H1 (cell line): ENCODE measurements around the gene RPS21. TPM values are rescaled to one million over a fixed set of nuclear protein-coding genes. Genes with fewer than 3 reads are reported as not detected.

ENCODE experiments used
- CTCF ChIA-PET: fragments of 300-600 bp; sonication (Branson Sonifier 250); formaldehyde crosslinking; loops from one replicate; lab custom pipeline; 2021; ENCODE audit not compliant: partially characterized antibody; lab: Charles Lee
- POLR2A ChIA-PET: fragments of 300-600 bp; sonication (Branson Sonifier 250); formaldehyde crosslinking; loops from one replicate; lab custom pipeline; 2021; ENCODE audit warnings: inconsistent platforms; ENCODE audit not compliant: partially characterized antibody; lab: Charles Lee
- DNase-seq, 2 experiments: peaks; one replicate each; pipeline versions ENCODE4 v3.0.0 to v3.0.0-alpha.2; 2010 to 2022; ENCODE audit warnings: low spot score in 2 of 2, low read depth in 1 of 2, mixed read lengths in 1 of 2
- FAIRE-seq: peaks from 2 replicates; lab custom pipeline; 2011; peaks lifted over from hg19 to GRCh38; lab: Jason Lieb, UNC
- H2AFZ ChIP-seq: 2 replicates; pipeline ENCODE4 v1.8.1; 2012; ENCODE audit warnings: low read length, inconsistent platforms
- H2AK5ac ChIP-seq: 2 replicates; pipeline ENCODE4 v1.6.1; 2013; ENCODE audit warnings: low read depth, low read length
- H2BK120ac ChIP-seq: replicated peaks from 2 replicates; pipeline ENCODE3; 2013; ENCODE audit warnings: low read depth, low read length, inconsistent platforms
- H2BK12ac ChIP-seq: 2 replicates; pipeline ENCODE4 v1.6.1; 2013; ENCODE audit warnings: low read depth, low read length
- H2BK15ac ChIP-seq: 2 replicates; pipeline ENCODE4 v1.6.1; 2013; ENCODE audit warnings: low read length
- H2BK20ac ChIP-seq: 2 replicates; pipeline ENCODE4 v1.6.1; 2013; ENCODE audit warnings: low read length
- H2BK5ac ChIP-seq: 2 replicates; pipeline ENCODE4 v1.6.1; 2013; ENCODE audit warnings: low read depth, low read length
- H3K14ac ChIP-seq: 2 replicates; pipeline ENCODE4 v1.6.1; 2013; ENCODE audit warnings: inconsistent platforms; ENCODE audit not compliant: insufficient read length
- H3K18ac ChIP-seq: 2 replicates; pipeline ENCODE4 v1.6.1; 2013; ENCODE audit warnings: low read length; ENCODE audit errors: extremely low read depth
- H3K23ac ChIP-seq: 2 replicates; pipeline ENCODE4 v1.6.1; 2013; ENCODE audit warnings: inconsistent platforms; ENCODE audit not compliant: insufficient read length
- H3K23me2 ChIP-seq: 2 replicates; pipeline ENCODE4 v1.6.1; 2013; ENCODE audit warnings: low read depth, low read length
- H3K27ac ChIP-seq: 2 replicates; pipeline ENCODE4 v1.6.1; 2011; ENCODE audit warnings: low read depth, low read length, inconsistent platforms
- H3K27me3 ChIP-seq, 4 experiments: replicated peaks in 1 of 4; 1 replicate in 1 of 4; 2 replicates in 3 of 4; pipeline versions ENCODE4 v1.6.1 to v1.8.1; 2011 to 2013; ENCODE audit warnings: low read length in 3 of 4, mild to moderate bottlenecking in 3 of 4, inconsistent platforms in 2 of 4, mixed read lengths in 2 of 4, moderate library complexity in 1 of 4; ENCODE audit not compliant: control insufficient read depth in 3 of 4, insufficient read depth in 3 of 4; ENCODE audit errors: extremely low read depth in 1 of 4
- H3K36me3 ChIP-seq, 4 experiments: 2 replicates each; pipeline versions ENCODE4 v1.6.1 to v1.8.1; 2011 to 2013; ENCODE audit warnings: mild to moderate bottlenecking in 4 of 4, low read length in 3 of 4, moderate library complexity in 2 of 4, control low read depth in 1 of 4, inconsistent platforms in 1 of 4; ENCODE audit not compliant: insufficient read depth in 4 of 4, control insufficient read depth in 2 of 4
- H3K4ac ChIP-seq: replicated peaks from 2 replicates; pipeline ENCODE3; 2013; ENCODE audit warnings: low read length, low read depth, mixed read lengths, inconsistent platforms; ENCODE audit not compliant: insufficient read length
- H3K4me1 ChIP-seq, 4 experiments: replicated peaks in 1 of 4; 1 replicate in 1 of 4; 2 replicates in 3 of 4; pipeline versions ENCODE4 v1.6.1 to v1.8.1; 2011 to 2013; ENCODE audit warnings: low read length in 3 of 4, inconsistent platforms in 2 of 4, mixed read lengths in 1 of 4; ENCODE audit not compliant: insufficient read depth in 4 of 4, control insufficient read depth in 3 of 4
- H3K4me2 ChIP-seq, 2 experiments: 2 replicates each; pipeline versions ENCODE4 v1.6.1 to v1.8.1; 2011 to 2013; ENCODE audit warnings: low read depth in 2 of 2, low read length in 2 of 2, control low read depth in 1 of 2, inconsistent platforms in 1 of 2, mild to moderate bottlenecking in 1 of 2; ENCODE audit not compliant: insufficient read depth in 1 of 2
- H3K4me3 ChIP-seq, 4 experiments: fragments of 200-600, 300-600 bp in 1 of 4; sonication (generic), shearing (Covaris generic), sonication (Bioruptor Twin) in 1 of 4; 2 replicates each; pipeline versions ENCODE4 v1.5.1 to v1.8.1; 2011 to 2016; ENCODE audit warnings: low read length in 4 of 4, low read depth in 3 of 4, control low read depth in 2 of 4, inconsistent platforms in 2 of 4, mild to moderate bottlenecking in 2 of 4, mixed read lengths in 1 of 4, moderate library complexity in 1 of 4; ENCODE audit not compliant: insufficient read depth in 2 of 4; ENCODE audit errors: extremely low read depth in 1 of 4
- H3K56ac ChIP-seq: replicated peaks from 2 replicates; pipeline ENCODE3; 2013; ENCODE audit warnings: low read depth, mild to moderate bottlenecking, mixed read lengths, low read length, inconsistent platforms; ENCODE audit not compliant: insufficient read length
- H3K79me1 ChIP-seq: 2 replicates; pipeline ENCODE4 v1.6.1; 2013; ENCODE audit warnings: low read depth, low read length, control low read depth
- H3K79me2 ChIP-seq, 2 experiments: 2 replicates each; pipeline versions ENCODE4 v1.6.1 to v1.8.1; 2012 to 2013; ENCODE audit warnings: low read length in 2 of 2, mild to moderate bottlenecking in 2 of 2, inconsistent platforms in 1 of 2; ENCODE audit not compliant: insufficient read depth in 2 of 2, control insufficient read depth in 1 of 2
- H3K9ac ChIP-seq, 4 experiments: replicated peaks in 1 of 4; 1 replicate in 1 of 4; 2 replicates in 3 of 4; pipeline versions ENCODE4 v1.6.1 to v1.8.1; 2011 to 2013; ENCODE audit warnings: low read depth in 3 of 4, low read length in 3 of 4, control low read depth in 2 of 4, mild to moderate bottlenecking in 2 of 4, moderate library complexity in 2 of 4, inconsistent platforms in 1 of 4; ENCODE audit errors: extremely low read depth in 1 of 4
- H3K9me3 ChIP-seq, 2 experiments: 2 replicates each; pipeline versions ENCODE4 v1.6.1 to v1.8.1; 2012 to 2013; ENCODE audit warnings: mild to moderate bottlenecking in 2 of 2, moderate library complexity in 2 of 2, control low read depth in 1 of 2, inconsistent platforms in 1 of 2, low read depth in 1 of 2, low read length in 1 of 2, mixed read lengths in 1 of 2; ENCODE audit not compliant: insufficient read depth in 2 of 2
- H4K20me1 ChIP-seq, 2 experiments: replicated peaks in 1 of 2; 2 replicates each; pipeline versions ENCODE3 to v1.8.1; 2011 to 2013; ENCODE audit warnings: inconsistent platforms in 2 of 2, low read length in 2 of 2, mild to moderate bottlenecking in 1 of 2; ENCODE audit not compliant: insufficient read depth in 2 of 2, control insufficient read depth in 1 of 2
- H4K5ac ChIP-seq: 2 replicates; pipeline ENCODE4 v1.6.1; 2013; ENCODE audit warnings: low read length, low read depth, mixed read lengths, inconsistent platforms; ENCODE audit not compliant: insufficient read length
- H4K8ac ChIP-seq: 2 replicates; pipeline ENCODE4 v1.8.0; 2013; ENCODE audit warnings: mild to moderate bottlenecking, moderate library complexity, low read length, inconsistent platforms; ENCODE audit not compliant: insufficient read depth; ENCODE audit errors: extremely low read depth
- H4K91ac ChIP-seq: replicated peaks from 2 replicates; pipeline ENCODE3; 2013; ENCODE audit warnings: low read length, mixed read lengths, inconsistent platforms; ENCODE audit not compliant: insufficient read length
- CREB1 ChIP-seq: IDR thresholded peaks from 2 replicates; pipeline ENCODE4 v1.6.1; 2012; ENCODE audit warnings: inconsistent platforms
- CTCF ChIP-seq, 3 experiments: IDR thresholded peaks; 1 replicate in 2 of 3; 2 replicates in 1 of 3; pipeline versions ENCODE4 v1.5.1 to v1.6.1; 2011; ENCODE audit warnings: low read length in 3 of 3, mild to moderate bottlenecking in 3 of 3, inconsistent platforms in 2 of 3, low read depth in 1 of 3, moderate library complexity in 1 of 3; ENCODE audit not compliant: insufficient read depth in 1 of 3; ENCODE audit errors: control extremely low read depth in 1 of 3
- SP4 ChIP-seq: IDR thresholded peaks from 2 replicates; pipeline ENCODE4 v1.6.1; 2012; ENCODE audit warnings: low read length, inconsistent platforms
- WGBS, 2 experiments: shearing (Covaris generic) in 1 of 2; methylation state at CpG; one replicate each; pipeline versions ENCODE4 v1.1.6 to v1.1.7; 2013 to 2015; ENCODE audit warnings: low lambda C conversion rate in 2 of 2, mixed read lengths in 2 of 2, inconsistent platforms in 1 of 2, low coverage in 1 of 2, missing lambda C conversion rate in 1 of 2; ENCODE audit not compliant: insufficient replicate concordance in 2 of 2, insufficient coverage in 1 of 2, insufficient read length in 1 of 2; ENCODE audit errors: extremely low coverage in 1 of 2, missing lambda C conversion rate in 1 of 2; 5-methylcytosine and 5-hydroxymethylcytosine counted together
- polyA plus RNA-seq, 7 experiments: library from polyadenylated mRNA; depleted of rRNA in 3 of 7; stranded (reverse) in 5 of 7; unstranded in 2 of 7; fragments of >200 nt in 5 of 7; fragments of 200-250 nt in 2 of 7; gene quantifications; 1 replicate in 5 of 7; 2 replicates in 1 of 7; 4 replicates in 1 of 7; pipeline versions ENCODE4 v1.2.1 to v1.2.3, GENCODE V29; 2011 to 2013; ENCODE audit warnings: missing spikeins in 2 of 7, mixed read lengths in 2 of 7
- total RNA-seq: library from RNA; stranded (reverse); fragmentation: NEBNext Ultra II Directional; extraction: Animal tissue kit (Norgen Biotek cat#: 25700); gene quantifications from 2 replicates; pipeline ENCODE4 v1.2.1, GENCODE V29; 2021

RPS21 gene
- total and polyA plus RNA-seq, 2 of the 8 experiments (the other 6 are each of a cell fraction or from before 2014, with no cell fraction given) = 1,787 to 7,219 TPM

DNA sequence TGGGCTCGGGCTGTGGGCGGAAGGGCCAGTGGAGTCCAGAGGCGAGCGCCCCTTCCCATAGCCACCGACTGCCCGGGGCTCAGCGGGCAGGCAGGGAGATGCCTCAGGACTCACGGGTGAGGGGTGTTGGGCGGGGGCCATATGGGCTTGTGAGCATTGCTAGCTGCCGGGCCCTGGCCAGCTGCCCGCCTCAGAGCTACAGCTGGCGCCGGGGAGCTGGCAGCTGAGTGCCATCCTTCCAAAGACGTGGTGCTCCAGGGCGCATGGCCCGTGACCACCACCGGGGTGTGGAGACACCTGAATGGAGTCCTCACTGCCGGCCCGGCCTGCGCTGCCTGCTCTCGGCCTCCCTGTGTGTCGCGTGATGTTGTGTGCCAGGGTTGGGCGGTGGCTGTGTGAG is 51.0 kb downstream of the RPS21 start:
- H3K4ac ChIP-seq = no peak overlapping the region
- H3K14ac ChIP-seq = no peak overlapping the region
- no peaks in the 10 kb centered on the region for H3K36me3 ChIP-seq
- no peak overlapping the region for H2BK20ac ChIP-seq
- no peak overlapping the region for H2BK12ac ChIP-seq
- H3K56ac ChIP-seq = no peak overlapping the region
- no peaks in the 10 kb centered on the region for H3K79me1 ChIP-seq
- H3K9ac ChIP-seq = no peak overlapping the region
- CTCF ChIA-PET = interaction anchor here (0.6 to 2.2 kb wide), 9 partner anchors 9 to 55 kb away, joined by 3 to 8 read pairs (median 4); partner anchors contain the start of gene RBBP8NL
- 92% methylated on average over 24 of the region's 24 CpGs; no CpG with 5 or more reads in 1 of the 2 experiments for WGBS, 2 experiments
- H4K8ac ChIP-seq = no peak overlapping the region
- H2AFZ ChIP-seq = no peak overlapping the region
- no peak overlapping the region for H2BK5ac ChIP-seq
- H3K79me2 ChIP-seq = no peaks in the 10 kb centered on the region
- H3K27me3 ChIP-seq = peaks cover 0 to 2% (median 0%) of the 10 kb centered on the region in 4 experiments; a peak in 1 of 7 replicates
- no peaks in the 10 kb centered on the region; a peak in 1 of 7 replicates for H3K4me1 ChIP-seq
- no peak overlapping the region for H3K4me3 ChIP-seq
- H4K91ac ChIP-seq = peak overlapping the region; percentile 37
- no peak for TF ChIP-seq CREB1
- TF ChIP-seq SP4 = no peak
- peak in 2 of 3 experiments; percentile 14 to 22; a peak in 2 of 4 replicates for TF ChIP-seq CTCF (IDR thresholded peaks at IDR 0.05; ENCODE audit: control extremely low read depth in 1 of 3, insufficient read depth in 1 of 3, low read depth in 1 of 3, low read length in 3 of 3)
- no peak overlapping the region for H3K23ac ChIP-seq
- H2BK120ac ChIP-seq = no peak overlapping the region
- DNase-seq (no peak), FAIRE-seq (no peak)
- H2BK15ac ChIP-seq = no peak overlapping the region
- H3K9me3 ChIP-seq = peaks cover 0 to 8% of the 10 kb centered on the region in 2 experiments; a peak in 3 of 4 replicates
- no peak overlapping the region for H3K4me2 ChIP-seq
- H3K27ac ChIP-seq = no peak overlapping the region
- no peaks in the 10 kb centered on the region for H3K23me2 ChIP-seq
- no peaks in the 10 kb centered on the region for H4K20me1 ChIP-seq
- POLR2A ChIA-PET = no interaction called here
- no peak overlapping the region for H2AK5ac ChIP-seq
- no peak overlapping the region for H3K18ac ChIP-seq
- no peak overlapping the region for H4K5ac ChIP-seq
